CD4-positive, CD25-positive, alpha-beta regulatory T cell (primary cell): ENCODE measurements around the gene TNFAIP3. TPM values are rescaled to one million over a fixed set of nuclear protein-coding genes. Genes with fewer than 3 reads are reported as not detected.

ENCODE experiments used
- ATAC-seq, 2 donors: fragments of 150-1000 bp; cut with Tn5 transposase; one replicate each; pipeline ENCODE4 v1.10.0; 2021; ENCODE audit warnings: low read depth in 2 of 2, moderate number of reproducible peaks in 2 of 2, moderate library complexity in 1 of 2
- DNase-seq, 3 donors: peaks; one replicate each; pipeline versions ENCODE4 v3.0.0 to v3.0.0-alpha.2; 2012 to 2022; ENCODE audit warnings: mixed read lengths in 1 of 3
- H3K27ac ChIP-seq: one replicate; pipeline ENCODE4 v1.7.0; 2013; ENCODE audit warnings: mild to moderate bottlenecking, low read length; ENCODE audit not compliant: insufficient read depth, poor library complexity, severe bottlenecking
- H3K27me3 ChIP-seq: one replicate; pipeline ENCODE4 v1.7.0; 2013; ENCODE audit warnings: low read length; ENCODE audit not compliant: control insufficient read depth, insufficient read depth
- H3K36me3 ChIP-seq: one replicate; pipeline ENCODE4 v1.7.0; 2013; ENCODE audit warnings: mild to moderate bottlenecking, low read length, moderate library complexity; ENCODE audit not compliant: control insufficient read depth, insufficient read depth
- H3K4me1 ChIP-seq: 2 replicates; pipeline ENCODE4 v1.7.0; 2013; ENCODE audit warnings: mild to moderate bottlenecking, low read length; ENCODE audit not compliant: insufficient read depth, control insufficient read depth, poor library complexity, severe bottlenecking
- H3K4me3 ChIP-seq: one replicate; pipeline ENCODE4 v1.7.0; 2013; ENCODE audit warnings: low read depth, mild to moderate bottlenecking, low read length, moderate library complexity
- H3K9me3 ChIP-seq, 2 experiments: 1 replicate in 1 of 2; 2 replicates in 1 of 2; pipeline ENCODE4 v1.7.0; 2013; ENCODE audit warnings: low read length in 2 of 2, mild to moderate bottlenecking in 1 of 2, moderate library complexity in 1 of 2; ENCODE audit not compliant: control insufficient read depth in 2 of 2
- H3K27ac Mint-ChIP-seq, 3 donors: one replicate each; pipeline ENCODE4 v1.8.0; 2020 to 2022; ENCODE audit warnings: mild to moderate bottlenecking in 3 of 3, mixed read lengths in 3 of 3, moderate library complexity in 2 of 3
- H3K27me3 Mint-ChIP-seq: one replicate; pipeline ENCODE4 v1.8.0; 2022; ENCODE audit warnings: mild to moderate bottlenecking, mixed read lengths
- H3K36me3 Mint-ChIP-seq: one replicate; pipeline ENCODE4 v1.8.0; 2020; ENCODE audit warnings: mixed read lengths
- H3K4me1 Mint-ChIP-seq, 4 donors: one replicate each; pipeline ENCODE4 v1.8.0; 2020 to 2022; ENCODE audit warnings: mixed read lengths in 4 of 4, mild to moderate bottlenecking in 1 of 4
- H3K4me3 Mint-ChIP-seq, 4 donors: one replicate each; pipeline ENCODE4 v1.8.0; 2020 to 2022; ENCODE audit warnings: mild to moderate bottlenecking in 4 of 4, mixed read lengths in 4 of 4, moderate library complexity in 3 of 4
- H3K9me3 Mint-ChIP-seq, 7 donors: one replicate each; pipeline ENCODE4 v1.8.0; 2020 to 2022; ENCODE audit warnings: mixed read lengths in 7 of 7, mild to moderate bottlenecking in 3 of 7, moderate library complexity in 2 of 7
- polyA plus RNA-seq, 4 donors: library from polyadenylated mRNA; unstranded; fragments of 300-500 nt; fragmentation: Illumina TruSeq; gene quantifications; one replicate each; pipeline ENCODE4 v1.2.3, GENCODE V29; 2021
- total RNA-seq: library from RNA; stranded (reverse); gene quantifications from one replicate; pipeline ENCODE4 v1.2.3, GENCODE V29; 2022

The TNFAIP3 gene
- total and polyA plus RNA-seq, 5 donors from 2014 or later, result 70.5 to 3,783 (median 100) TPM

DNA sequence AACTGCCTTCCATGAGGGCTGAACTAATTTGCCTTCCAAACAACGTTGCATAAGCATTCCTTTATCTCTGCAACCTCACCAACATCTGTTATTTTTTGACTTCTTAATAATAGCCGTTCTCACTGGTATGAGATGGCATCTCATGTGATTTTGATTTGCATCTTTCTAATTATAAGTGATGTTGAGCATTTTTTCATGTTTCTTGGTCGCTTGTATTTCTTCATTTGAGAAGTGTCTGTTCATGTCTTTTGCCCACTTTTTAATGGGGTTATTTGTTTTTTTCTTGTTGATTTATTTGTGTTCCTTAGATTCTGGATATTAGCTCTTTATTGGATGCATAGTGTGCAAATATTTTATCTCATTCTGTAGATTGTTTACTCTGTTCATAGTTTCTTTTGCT is 46.4 kb downstream of the TNFAIP3 start:
- peaks cover 0 to 7% (median 0%) of the 10 kb centered on the region in 7 donors for H3K9me3 Mint-ChIP-seq
- H3K27me3 ChIP-seq, result no peaks in the 10 kb centered on the region
- peaks cover 3% of the 10 kb centered on the region for H3K4me1 ChIP-seq
- DNase-seq (no peak), ATAC-seq (no peak)
- no peaks in the 10 kb centered on the region for H3K36me3 ChIP-seq
- no peak overlapping the region for H3K4me3 ChIP-seq
- H3K27ac Mint-ChIP-seq, result no peak overlapping the region
- peaks cover 4% of the 10 kb centered on the region for H3K36me3 Mint-ChIP-seq
- H3K9me3 ChIP-seq, result no peaks in the 10 kb centered on the region
- peaks cover 5 to 18% (median 13%) of the 10 kb centered on the region in 4 donors for H3K4me1 Mint-ChIP-seq
- H3K27ac ChIP-seq, result no peak overlapping the region
- H3K27me3 Mint-ChIP-seq, result no peaks in the 10 kb centered on the region
- H3K4me3 Mint-ChIP-seq, result no peak overlapping the region

DNA sequence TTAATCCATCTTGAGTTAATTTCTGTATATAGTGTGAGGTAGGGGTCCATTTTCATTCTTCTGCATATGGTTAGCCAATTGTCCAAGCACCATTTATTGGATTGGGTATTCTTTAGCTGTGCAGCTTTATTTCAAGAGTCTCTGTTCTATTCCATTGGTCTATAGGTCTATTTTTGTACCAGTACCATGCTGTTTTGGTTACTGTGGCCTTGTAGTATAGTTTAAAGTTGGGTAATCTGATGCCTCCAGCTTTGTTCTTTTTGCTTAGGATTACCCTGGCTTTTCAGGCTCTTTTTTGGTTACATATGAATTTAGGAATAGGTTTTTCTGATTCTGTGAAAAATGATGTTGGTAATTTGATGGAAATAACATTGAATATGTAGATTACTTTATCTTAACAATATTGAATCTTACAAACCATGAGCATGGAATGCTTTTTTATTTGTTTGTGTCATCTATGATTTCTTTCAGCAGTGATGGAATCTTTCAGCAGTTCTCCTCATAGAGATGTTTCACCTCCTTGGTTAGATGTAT is 47.0 kb downstream of the TNFAIP3 start:
- Mint-ChIP-seq H3K4me1 (peaks cover 5 to 12% (median 6%) of the 10 kb centered on the region in 4 donors), H3K36me3 (peaks cover 4% of the 10 kb centered on the region), H3K9me3 (peaks cover 0 to 7% (median 0%) of the 10 kb centered on the region in 7 donors), H3K4me3 (no peak overlapping the region), H3K27ac (no peak overlapping the region), H3K27me3 (peaks cover 4% of the 10 kb centered on the region)
- H3K27me3 ChIP-seq, result no peaks in the 10 kb centered on the region
- no peak for DNase-seq
- H3K36me3 ChIP-seq, result no peaks in the 10 kb centered on the region
- ATAC-seq, result no peak
- no peak overlapping the region for H3K27ac ChIP-seq
- no peaks in the 10 kb centered on the region for H3K9me3 ChIP-seq
- no peak overlapping the region for H3K4me3 ChIP-seq
- no peaks in the 10 kb centered on the region for H3K4me1 ChIP-seq

DNA sequence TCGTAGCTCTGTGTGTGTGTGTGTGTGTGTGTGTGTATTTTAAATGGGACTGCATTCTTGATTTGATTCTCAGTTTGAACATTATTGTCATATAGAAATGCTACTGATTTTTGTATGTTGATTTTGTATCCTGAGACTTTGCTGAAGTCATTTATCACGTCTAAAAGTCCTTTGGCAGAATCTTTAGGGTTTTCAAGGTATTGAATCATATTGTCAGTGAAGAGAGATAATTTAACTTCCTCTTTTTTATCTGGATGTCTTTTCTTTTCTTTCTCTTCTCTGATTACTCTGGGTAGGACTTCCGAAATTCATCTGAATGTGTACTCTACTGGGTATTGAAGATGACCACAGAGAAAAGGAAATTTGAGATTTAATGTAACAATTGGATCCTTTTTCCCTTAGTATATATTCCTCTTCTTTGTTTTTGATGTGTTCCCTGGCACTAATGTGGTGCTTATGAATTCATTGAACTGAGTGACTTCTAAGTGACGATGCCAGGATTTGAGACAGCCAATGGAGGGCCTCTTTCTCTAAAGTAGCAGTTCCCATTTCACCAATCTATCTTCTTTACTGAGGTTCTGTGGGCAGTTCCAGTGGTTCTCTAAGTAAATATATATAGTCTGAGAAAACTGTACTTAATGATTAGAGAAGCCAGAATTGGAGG is 47.6 kb downstream of the TNFAIP3 start:
- Mint-ChIP-seq H3K27ac (no peak overlapping the region), H3K27me3 (peaks cover 4% of the 10 kb centered on the region), H3K4me3 (no peak overlapping the region), H3K4me1 (peaks cover 2 to 7% (median 4%) of the 10 kb centered on the region in 4 donors), H3K9me3 (peaks cover 0 to 7% (median 0%) of the 10 kb centered on the region in 7 donors), H3K36me3 (peaks cover 4% of the 10 kb centered on the region)
- H3K27ac ChIP-seq, result no peak overlapping the region
- no peaks in the 10 kb centered on the region for H3K4me1 ChIP-seq
- DNase-seq, result no peak
- no peaks in the 10 kb centered on the region for H3K27me3 ChIP-seq
- ATAC-seq, result no peak
- H3K4me3 ChIP-seq, result no peak overlapping the region
- no peaks in the 10 kb centered on the region for H3K9me3 ChIP-seq
- H3K36me3 ChIP-seq, result no peaks in the 10 kb centered on the region

DNA sequence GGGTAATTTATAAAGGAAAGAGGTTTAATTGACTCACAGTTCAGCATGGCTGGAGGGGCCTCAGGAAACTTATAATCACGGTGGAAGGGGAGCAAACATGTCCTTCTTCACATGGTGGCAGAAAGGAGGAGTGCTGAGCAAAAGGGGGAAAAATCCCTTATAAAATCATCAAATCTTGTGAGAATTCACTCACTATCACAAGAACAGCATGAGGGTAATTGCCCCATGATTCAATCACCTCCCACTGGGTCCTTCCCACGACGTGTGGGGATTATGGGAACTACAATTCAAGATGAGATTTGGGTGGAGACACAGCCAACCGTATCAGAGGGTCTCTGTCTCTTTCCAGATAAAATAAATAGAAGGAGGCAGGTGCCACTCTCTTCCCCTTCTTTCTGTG is 48.7 kb downstream of the TNFAIP3 start:
- Mint-ChIP-seq H3K4me3 (no peak overlapping the region), H3K27me3 (peaks cover 7% of the 10 kb centered on the region), H3K27ac (no peak overlapping the region), H3K9me3 (peaks cover 0 to 7% (median 0%) of the 10 kb centered on the region in 7 donors), H3K4me1 (peaks cover 0 to 5% (median 2%) of the 10 kb centered on the region in 4 donors), H3K36me3 (peaks cover 4% of the 10 kb centered on the region)
- no peak overlapping the region for H3K4me3 ChIP-seq
- DNase-seq, result no peak
- no peak overlapping the region for H3K27ac ChIP-seq
- H3K27me3 ChIP-seq, result no peaks in the 10 kb centered on the region
- ATAC-seq, result no peak
- H3K36me3 ChIP-seq, result no peaks in the 10 kb centered on the region
- no peaks in the 10 kb centered on the region for H3K4me1 ChIP-seq
- no peaks in the 10 kb centered on the region for H3K9me3 ChIP-seq

DNA sequence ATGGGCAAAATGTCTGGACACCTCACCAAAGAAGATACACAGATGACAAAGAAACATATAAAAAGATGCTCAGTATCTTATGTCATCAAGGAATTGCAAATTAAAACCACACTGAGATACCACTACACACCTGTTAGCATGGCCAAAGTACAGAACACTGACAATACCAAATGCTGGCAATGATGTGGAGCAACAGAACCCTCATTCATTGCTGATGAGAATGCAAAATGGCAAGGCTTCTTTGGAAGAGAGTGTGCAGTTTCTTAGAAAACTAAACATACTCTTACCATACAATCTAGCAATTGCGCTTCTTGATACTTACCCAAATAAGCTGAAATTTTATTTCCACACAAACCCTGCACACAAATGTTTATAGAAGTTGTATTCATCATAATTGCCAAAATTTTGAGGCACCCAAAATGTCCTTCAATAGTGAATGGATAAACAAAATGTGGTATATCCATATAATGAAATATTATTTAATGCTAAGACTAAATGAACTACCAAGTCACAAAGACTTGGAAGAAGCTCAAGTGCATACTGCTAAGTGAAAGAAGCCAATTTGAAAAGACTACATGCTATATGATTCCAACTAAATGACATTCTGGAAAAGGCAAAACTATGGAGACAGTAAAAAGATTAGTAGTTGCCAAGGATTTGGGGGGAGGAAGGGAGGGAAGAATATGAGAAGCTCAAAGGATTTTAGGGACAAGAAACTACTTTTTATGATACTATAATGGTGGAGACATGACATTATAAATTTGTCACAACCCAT is 50.7 kb downstream of the TNFAIP3 start:
- peaks cover 0 to 7% (median 0%) of the 10 kb centered on the region in 7 donors for H3K9me3 Mint-ChIP-seq
- DNase-seq (no peak), ATAC-seq (no peak)
- H3K27me3 Mint-ChIP-seq, result peaks cover 8% of the 10 kb centered on the region
- peaks cover 0 to 9% (median under 1%) of the 10 kb centered on the region in 4 donors for H3K4me1 Mint-ChIP-seq
- H3K36me3 ChIP-seq, result no peaks in the 10 kb centered on the region
- H3K27ac Mint-ChIP-seq, result no peak overlapping the region
- H3K4me1 ChIP-seq, result no peaks in the 10 kb centered on the region
- no peak overlapping the region for H3K27ac ChIP-seq
- no peaks in the 10 kb centered on the region for H3K9me3 ChIP-seq
- H3K27me3 ChIP-seq, result no peaks in the 10 kb centered on the region
- H3K4me3 ChIP-seq, result no peak overlapping the region
- H3K36me3 Mint-ChIP-seq, result peaks cover 4% of the 10 kb centered on the region
- H3K4me3 Mint-ChIP-seq, result no peak overlapping the region

DNA sequence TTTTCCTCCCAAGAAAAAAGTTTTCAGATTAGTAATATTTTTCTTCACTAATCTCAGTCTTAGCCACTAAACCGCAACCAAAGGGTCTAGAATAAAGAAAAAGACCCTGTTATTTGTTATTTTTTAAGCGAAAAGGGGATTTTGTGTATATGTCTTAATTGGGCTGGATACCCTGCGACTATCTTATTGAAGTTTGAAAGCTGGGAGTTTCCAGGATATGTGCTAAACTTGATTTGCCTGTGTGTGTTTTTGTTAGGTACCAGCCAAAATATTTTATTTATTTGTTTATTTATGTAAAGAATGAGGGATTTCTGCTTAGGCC is 52.4 kb downstream of the TNFAIP3 start:
- H3K27me3 Mint-ChIP-seq, result peaks cover 8% of the 10 kb centered on the region
- H3K27ac ChIP-seq, result no peak overlapping the region
- no peaks in the 10 kb centered on the region for H3K36me3 Mint-ChIP-seq
- H3K4me3 ChIP-seq, result no peak overlapping the region
- peaks cover 0 to 1% (median 0%) of the 10 kb centered on the region in 7 donors for H3K9me3 Mint-ChIP-seq
- peaks cover 0 to 5% (median 2%) of the 10 kb centered on the region in 4 donors for H3K4me1 Mint-ChIP-seq
- H3K4me3 Mint-ChIP-seq, result no peak overlapping the region
- no peaks in the 10 kb centered on the region for H3K9me3 ChIP-seq
- ATAC-seq (no peak), DNase-seq (no peak)
- no peaks in the 10 kb centered on the region for H3K27me3 ChIP-seq
- no peak overlapping the region for H3K27ac Mint-ChIP-seq
- H3K36me3 ChIP-seq, result no peaks in the 10 kb centered on the region
- no peaks in the 10 kb centered on the region for H3K4me1 ChIP-seq

DNA sequence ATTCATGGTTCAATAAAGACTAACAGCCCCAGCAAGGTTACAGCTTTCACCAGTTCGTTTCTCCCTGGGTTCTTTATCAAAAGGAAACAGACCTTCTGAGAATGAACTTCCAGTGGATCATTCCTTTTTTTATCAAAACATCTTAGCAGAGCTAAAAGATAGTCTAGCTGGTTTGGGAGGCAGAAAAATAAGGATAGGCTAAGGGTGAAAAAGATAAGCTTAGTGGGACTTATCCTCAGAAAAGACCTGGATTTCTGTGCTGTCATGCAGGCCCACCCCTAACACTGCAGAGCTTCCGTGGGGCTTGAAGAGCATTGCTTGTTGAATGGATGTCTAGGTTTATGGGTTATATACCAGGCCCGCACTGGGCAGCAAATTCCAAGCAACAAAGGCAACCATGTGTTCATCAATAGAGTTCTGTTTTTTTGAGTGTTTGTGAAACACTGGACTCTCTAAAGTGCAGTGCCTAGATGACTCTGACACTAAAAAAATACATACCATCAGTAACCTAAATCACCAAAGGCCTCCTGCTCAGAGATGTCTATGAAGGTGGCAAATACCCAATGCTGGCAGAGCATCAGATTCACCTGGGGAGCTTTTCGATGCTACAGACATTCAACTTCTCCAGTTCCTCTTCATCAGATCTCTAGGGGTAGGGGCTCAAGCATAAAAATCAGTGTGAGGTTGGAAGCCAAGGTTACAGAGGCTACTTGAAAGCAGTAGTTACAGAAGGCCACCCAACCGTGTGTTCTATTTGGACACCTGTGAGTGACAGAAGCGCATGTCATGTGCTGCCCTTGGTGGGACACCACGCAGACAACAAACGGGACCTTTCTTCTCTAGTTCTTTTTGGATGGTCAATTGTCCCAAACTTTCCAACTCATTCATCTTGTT is 53.0 kb downstream of the TNFAIP3 start:
- peak overlapping the region in 1 of 3 donors; percentile 27 for H3K27ac Mint-ChIP-seq
- no peak for ATAC-seq
- H3K27ac ChIP-seq, result no peak overlapping the region

More for the DNA sequence above, 53.0 kb downstream of the TNFAIP3 start:
- Mint-ChIP-seq H3K9me3 (peaks cover 0 to 1% (median 0%) of the 10 kb centered on the region in 7 donors), H3K27me3 (peaks cover 8% of the 10 kb centered on the region), H3K36me3 (no peaks in the 10 kb centered on the region), H3K4me3 (no peak overlapping the region), H3K4me1 (peaks cover 0 to 5% (median 1%) of the 10 kb centered on the region in 4 donors)
- no peak for DNase-seq
- Histone ChIP-seq H3K9me3 (no peaks in the 10 kb centered on the region), H3K36me3 (no peaks in the 10 kb centered on the region), H3K4me1 (no peaks in the 10 kb centered on the region), H3K27me3 (no peaks in the 10 kb centered on the region), H3K4me3 (no peak overlapping the region)
